DMS 273 treated with DMSO at 0.1 percent for 48 hours (cell line): ENCODE data around the gene AGAP1.

Source experiments
- DNase-seq: peaks from one replicate; lab custom pipeline; 2025; lab: John Stamatoyannopoulos, UW

Gene AGAP1

DNA sequence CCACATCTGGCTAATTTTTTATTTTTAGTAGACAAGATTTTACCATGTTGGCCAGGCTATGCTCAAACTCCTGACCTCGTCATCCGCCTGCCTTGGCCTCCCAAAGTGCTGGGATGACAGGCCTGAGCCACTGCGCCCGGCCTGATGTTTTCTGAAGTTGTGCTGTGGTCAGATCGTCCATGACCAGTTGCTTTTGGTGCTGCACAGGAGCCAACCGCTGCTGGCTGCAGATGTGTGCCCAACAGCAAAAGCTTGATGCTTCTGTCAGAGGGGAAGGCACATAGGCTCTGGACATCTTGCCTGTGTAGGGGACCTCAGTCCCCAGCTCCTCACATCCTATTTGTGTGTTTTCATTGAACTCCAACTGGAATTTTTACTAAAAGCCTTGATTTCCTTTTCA lies 218.3 kb downstream of the AGAP1 start:
- no peak for DNase-seq

- DNase-seq: no peak
Measured at GRCh38 chr2:235713189-235713588, 219.3 kb downstream of the AGAP1 start.

GRCh38 chr2:235715601-235716000 lies 221.8 kb downstream of the AGAP1 start:
- no peak for DNase-seq

DNA sequence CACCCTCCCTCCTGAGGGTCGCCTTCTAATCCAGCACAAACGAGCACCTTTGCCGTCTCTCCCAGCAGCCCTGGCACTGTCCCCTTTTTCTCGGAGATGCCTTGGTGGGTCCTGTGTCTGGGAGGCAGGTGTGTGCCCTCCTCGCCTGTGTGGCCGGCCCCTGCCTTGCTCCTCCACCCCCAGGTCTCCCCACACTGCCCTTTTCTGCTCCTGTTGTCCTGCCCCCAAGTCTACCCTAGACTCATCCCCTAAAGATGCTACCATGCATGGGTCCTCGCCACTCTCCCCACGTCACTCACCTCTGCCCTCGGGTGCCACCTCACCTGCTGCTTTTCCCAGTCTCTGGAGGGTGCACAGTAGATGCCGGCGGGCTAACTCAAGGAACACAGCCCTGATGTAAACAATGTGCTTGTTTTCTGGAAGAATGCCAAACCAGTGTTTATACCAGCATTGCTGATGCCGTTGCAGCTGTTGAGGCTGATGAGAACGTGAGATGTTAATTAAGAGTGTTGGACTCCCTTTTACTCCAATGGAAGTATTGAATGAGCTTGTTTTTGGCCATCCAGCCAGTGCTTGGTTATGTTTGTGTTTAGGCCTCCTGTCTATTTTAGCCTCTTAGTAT lies 223.1 kb downstream of the AGAP1 start:
- DNase-seq: no peak

- no peak for DNase-seq
Measured at GRCh38 chr2:235719146-235719942, 225.5 kb downstream of the AGAP1 start.

DNA sequence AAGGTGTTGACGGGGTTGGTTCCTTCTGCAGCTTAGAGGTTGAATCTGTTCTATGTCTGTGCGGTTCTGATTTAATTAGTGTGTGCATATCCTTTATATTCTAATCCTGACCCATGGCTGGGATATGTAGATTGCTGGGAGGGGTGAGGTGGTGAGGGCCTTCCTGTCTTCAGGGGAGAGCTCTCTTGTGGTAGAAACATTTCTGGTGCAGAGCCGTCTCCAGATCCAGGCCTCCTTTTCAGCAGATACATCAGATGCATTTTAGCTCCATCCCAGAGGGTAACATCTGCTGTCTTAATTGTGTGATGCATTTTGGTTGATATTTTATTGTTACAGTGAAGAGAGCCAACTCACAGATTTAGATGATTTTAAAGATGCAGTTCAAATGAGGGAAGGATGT lies 227.8 kb downstream of the AGAP1 start:
- DNase-seq: no peak

GRCh38 chr2:235722869-235723268 lies 229.0 kb downstream of the AGAP1 start:
- DNase-seq: no peak

- no peak for DNase-seq
Measured at GRCh38 chr2:235723371-235723770, 229.5 kb downstream of the AGAP1 start.

- no peak for DNase-seq
Measured at GRCh38 chr2:235723811-235724465, 230.1 kb downstream of the AGAP1 start.

GRCh38 chr2:235725016-235725489 lies 231.2 kb downstream of the AGAP1 start:
- DNase-seq: no peak

DNA sequence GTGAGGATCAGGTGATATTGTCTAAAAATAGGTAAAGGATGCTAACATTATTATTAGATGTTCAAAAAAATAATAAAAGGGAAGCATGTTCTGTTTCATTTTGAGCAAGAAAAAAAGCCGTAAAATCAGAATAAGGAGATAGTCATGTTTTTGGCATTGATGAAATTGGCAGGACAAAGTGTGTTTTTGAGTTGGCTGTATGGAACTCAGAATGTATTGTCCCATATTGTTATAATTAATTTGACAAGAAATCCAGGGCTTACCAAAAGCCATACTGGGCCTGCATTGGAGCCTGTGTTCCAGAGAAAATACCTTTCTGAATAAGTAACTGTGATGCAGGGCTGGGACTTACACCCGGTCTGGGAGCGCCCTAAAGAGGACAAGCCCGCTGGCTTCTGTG lies 232.0 kb downstream of the AGAP1 start:
- no peak for DNase-seq

GRCh38 chr2:235726554-235726953 lies 232.7 kb downstream of the AGAP1 start:
- no peak for DNase-seq

DNA sequence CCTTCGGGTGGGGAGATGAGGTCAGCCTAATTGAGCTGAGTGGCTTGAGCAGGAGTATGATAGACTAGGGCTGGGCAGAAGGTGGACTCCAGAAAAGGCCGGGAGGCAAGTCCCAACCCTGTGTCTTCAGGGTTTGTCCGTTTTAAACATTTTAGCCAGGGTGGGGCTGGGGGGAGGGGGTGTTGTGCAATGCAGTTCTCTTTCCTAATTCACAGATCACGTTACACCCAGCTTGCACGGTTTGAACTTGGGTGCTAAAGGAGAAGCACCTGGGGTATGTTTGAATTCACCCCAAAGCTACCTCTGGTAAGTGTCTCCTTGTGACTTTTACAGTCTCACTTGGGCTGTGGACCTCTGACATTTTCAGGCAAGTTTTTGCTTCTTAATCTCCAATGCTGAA lies 233.3 kb downstream of the AGAP1 start:
- DNase-seq: no peak

- DNase-seq: no peak
Measured at GRCh38 chr2:235727891-235728799, 234.3 kb downstream of the AGAP1 start.

DNA sequence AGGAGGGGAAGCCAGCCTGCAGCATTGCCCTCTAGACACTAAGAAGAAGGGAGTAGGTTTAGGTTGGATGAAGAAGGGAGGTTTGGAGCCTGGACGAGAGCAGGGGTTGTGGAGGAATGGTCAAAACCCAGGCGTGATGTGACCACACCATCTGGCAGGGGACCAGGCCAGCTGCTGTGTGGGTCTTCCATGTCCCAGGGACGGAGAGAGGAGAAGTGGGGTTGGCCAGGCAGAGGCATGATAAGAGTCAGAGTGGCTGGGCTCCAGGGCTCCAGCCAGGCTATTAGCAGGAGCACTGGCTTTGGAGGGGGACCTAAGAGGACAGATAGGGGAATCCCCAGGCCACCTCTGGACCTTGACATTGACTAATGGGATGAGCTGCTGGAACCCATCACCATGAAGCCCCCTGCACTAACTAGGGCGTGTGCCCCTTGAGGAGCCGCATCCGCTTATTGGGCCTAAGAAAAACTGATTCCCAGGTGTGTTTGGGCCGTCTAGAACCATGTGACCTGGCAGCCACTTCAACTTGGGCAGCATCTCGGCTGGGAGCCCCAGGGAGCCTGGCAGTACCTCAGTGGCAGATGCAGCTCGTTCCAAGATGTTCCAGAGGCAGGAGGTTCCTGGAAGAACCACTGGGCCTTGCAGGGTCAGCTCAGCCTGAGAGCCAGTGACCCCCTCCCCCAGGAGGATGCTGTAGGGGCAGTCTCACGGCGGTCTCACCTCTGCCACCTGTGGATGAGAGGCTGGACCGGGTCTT lies 235.1 kb downstream of the AGAP1 start:
- no peak for DNase-seq

- DNase-seq: no peak
Measured at GRCh38 chr2:235729557-235729947, 235.7 kb downstream of the AGAP1 start.

- no peak for DNase-seq
Measured at GRCh38 chr2:235730115-235730514, 236.3 kb downstream of the AGAP1 start.

DNA sequence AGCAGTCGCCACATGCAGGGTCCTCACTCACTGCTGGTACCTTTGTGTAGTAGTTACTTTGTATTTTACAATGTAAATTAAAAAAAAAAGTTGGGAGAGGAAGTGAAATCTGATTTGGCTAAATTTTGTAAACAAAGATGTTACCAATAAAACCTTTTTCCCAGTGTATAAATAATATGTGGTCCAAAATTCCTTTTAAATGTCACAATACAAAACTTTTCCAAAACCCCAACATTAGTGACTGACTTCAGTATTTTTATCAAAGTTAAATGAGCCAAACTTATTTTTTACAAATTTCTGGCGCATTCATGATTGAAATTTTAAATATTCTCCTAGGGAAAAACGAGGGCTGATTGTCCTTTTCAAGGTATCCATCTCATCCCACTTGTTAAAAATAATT lies 239.9 kb downstream of the AGAP1 start:
- DNase-seq: no peak

DNA sequence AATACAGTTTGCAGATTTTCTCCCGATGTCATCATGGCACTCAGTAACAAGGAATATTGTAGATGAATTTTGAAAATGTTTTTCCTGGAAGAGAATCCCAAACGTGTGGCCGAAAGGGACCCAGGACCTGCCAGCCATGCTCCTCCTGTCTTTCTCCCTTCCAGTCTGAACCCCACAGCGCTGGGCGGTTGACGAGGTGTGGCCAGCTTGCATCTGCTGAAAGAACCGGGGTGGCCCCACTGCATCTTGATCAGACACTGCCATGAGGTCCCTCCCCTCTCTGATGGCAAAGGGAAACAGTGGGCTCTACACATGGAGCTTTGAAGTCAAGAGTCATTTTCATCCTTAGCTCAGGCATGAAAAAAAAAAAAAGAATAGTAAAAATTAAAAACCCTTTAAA lies 240.3 kb downstream of the AGAP1 start:
- no peak for DNase-seq

- DNase-seq: no peak
Measured at GRCh38 chr2:235734688-235735231, 240.9 kb downstream of the AGAP1 start.

- no peak for DNase-seq
Measured at GRCh38 chr2:235737396-235737795, 243.6 kb downstream of the AGAP1 start.
